Measurements from ENCODE around the gene ONECUT3. TPM values are rescaled to one million over a fixed set of nuclear protein-coding genes. Genes with fewer than 3 reads are reported as not detected.

Gene ONECUT3
- total and polyA plus RNA-seq, 9 of the 15 experiments (the other 6 are each of a cell fraction or from before 2014, with no cell fraction given): not detected

GRCh38 chr19:1824252-1824622, 70.9 kb downstream of the ONECUT3 start (continued):
- peak; percentile 75; the same call in 1 of the 2 replicates for TF ChIP-seq MGA (IDR thresholded peaks at IDR 0.05)
- TF ChIP-seq GABPA (tag; conservative IDR thresholded peaks at IDR 0.05; ENCODE audit: low read depth): peak; percentile 55
- peak; percentile 52; the same call in 1 of the 2 replicates for TF ChIP-seq POLR2G (IDR thresholded peaks at IDR 0.05; ENCODE audit: low read depth, low read length)
- TF ChIP-seq ZNF311 (CRISPR knock-in tag; IDR thresholded peaks at IDR 0.05): no peak
- TF ChIP-seq ZBTB33 (CRISPR knock-in tag; IDR thresholded peaks at IDR 0.05): peak; percentile 81
- TF ChIP-seq NFYB (IDR thresholded peaks at IDR 0.05; ENCODE audit: extremely low read depth, insufficient read length): no peak
